Sigmoid colon (tissue), 4 donors: ENCODE results near the gene GALK1.

Source experiments
- CTCF ChIP-seq, 4 experiments: fragments of 450-650 bp in 3 of 4; fragments of 200-600 bp in 1 of 4; IDR thresholded peaks; one replicate each; pipeline ENCODE4 v1.5.1; 2016 to 2019; ENCODE audit warnings: antibody characterized with exemption in 4 of 4, mild to moderate bottlenecking in 3 of 4, moderate library complexity in 2 of 4
- EP300 ChIP-seq, 4 donors: sonication (generic); formaldehyde crosslinking; IDR thresholded peaks; one replicate each; pipeline ENCODE4 v1.6.1; 2017; ENCODE audit warnings: antibody characterized with exemption in 4 of 4
- POLR2A ChIP-seq, 2 donors: fragments of 450-650 bp; IDR thresholded peaks; one replicate each; pipeline ENCODE4 v1.6.1; 2016; ENCODE audit warnings: antibody characterized with exemption in 2 of 2, mild to moderate bottlenecking in 2 of 2, moderate library complexity in 2 of 2
- POLR2AphosphoS5 ChIP-seq, 4 donors: sonication (generic); formaldehyde crosslinking; IDR thresholded peaks; one replicate each; pipeline ENCODE4 v1.6.1; 2017; ENCODE audit warnings: antibody characterized with exemption in 4 of 4

- TF ChIP-seq CTCF (IDR thresholded peaks at IDR 0.05) (no peak), POLR2A (IDR thresholded peaks at IDR 0.05) (peak in 1 of 2 donors; percentile 4), POLR2AphosphoS5 (IDR thresholded peaks at IDR 0.05) (peak in 2 of 4 donors; percentile 4 to 77), EP300 (IDR thresholded peaks at IDR 0.05) (no peak)
These were observed 8.9 kb upstream of the GALK1 start for GRCh38 chr17:75773808-75774470.
